GM12878 (cell line): ENCODE results near the gene SQOR. TPM values are rescaled to one million over a fixed set of nuclear protein-coding genes. Genes with fewer than 3 reads are reported as not detected.

Source experiments
- ATAC-seq: fragments of 200-7000 bp; cut with Tn5 transposase; 3 replicates; pipeline ENCODE4 v1.9.1; 2020; ENCODE audit warnings: mild to moderate bottlenecking, moderate library complexity
- BruUV-seq: library from RNA; stranded (reverse); fragments of 400-500 nt; replicated peaks from 2 replicates; lab custom pipeline; 2021; lab: Mats Ljungman, UMichigan
- CTCF ChIA-PET: fragments of 300-600 bp; sonication (Branson Sonifier 250); formaldehyde crosslinking; extraction: SDS; loops from one replicate; lab custom pipeline; 2021; ENCODE audit warnings: inconsistent platforms; lab: Yijun Ruan, JAX
- POLR2A ChIA-PET: fragments of 350-600 bp; formaldehyde crosslinking; extraction: SDS; loops from one replicate; lab custom pipeline; 2021; ENCODE audit warnings: inconsistent platforms; lab: Charles Lee
- RAD21 ChIA-PET: fragments of 300-600 bp; sonication (Branson Sonifier 250); formaldehyde crosslinking; loops from one replicate; lab custom pipeline; 2023; ENCODE audit warnings: antibody characterized with exemption; ENCODE audit not compliant: unreplicated experiment; lab: Charles Lee
- SMC1A ChIA-PET: fragments of 300-600 bp; sonication (Branson Sonifier 250); formaldehyde crosslinking; loops from one replicate; lab custom pipeline; 2023; ENCODE audit not compliant: unreplicated experiment, uncharacterized antibody; lab: Charles Lee
- DNase-seq: peaks from one replicate; pipeline ENCODE4 v3.0.0-alpha.2; 2011; ENCODE audit warnings: low read depth, low spot score
- FAIRE-seq: peaks from 3 replicates; lab custom pipeline; 2011; peaks lifted over from hg19 to GRCh38; lab: Jason Lieb, UNC
- H2AFZ ChIP-seq: 2 replicates; pipeline ENCODE4 v1.6.0; 2011; ENCODE audit warnings: low read depth, low read length, control low read depth; ENCODE audit not compliant: control insufficient read depth
- H3K27ac ChIP-seq: 2 replicates; pipeline ENCODE4 v1.5.1; 2011; ENCODE audit warnings: control low read depth; ENCODE audit not compliant: control insufficient read depth, insufficient read depth
- H3K27me3 ChIP-seq, 2 experiments: replicated peaks in 1 of 2; 2 replicates each; pipeline versions ENCODE4 v1.6.0 to v1.6.1; 2011; ENCODE audit warnings: low read length in 1 of 2; ENCODE audit not compliant: control insufficient read depth in 2 of 2, insufficient read depth in 2 of 2
- H3K36me3 ChIP-seq, 2 experiments: 2 replicates each; pipeline ENCODE4 v1.5.1; 2011; ENCODE audit warnings: low read length in 1 of 2; ENCODE audit not compliant: control insufficient read depth in 2 of 2, insufficient read depth in 2 of 2
- H3K4me1 ChIP-seq: 2 replicates; pipeline ENCODE4 v1.6.1; 2011; ENCODE audit warnings: mild to moderate bottlenecking, low read length, moderate library complexity, mixed read lengths; ENCODE audit not compliant: control insufficient read depth, insufficient read depth
- H3K4me2 ChIP-seq: 2 replicates; pipeline ENCODE4 v1.6.0; 2011; ENCODE audit warnings: control low read depth; ENCODE audit not compliant: control insufficient read depth, insufficient read depth
- H3K4me3 ChIP-seq: fragments of 200-600 bp; sonication (generic); 2 replicates; pipeline ENCODE4 v1.5.1; 2016
- H3K79me2 ChIP-seq: 2 replicates; pipeline ENCODE4 v1.6.0; 2011; ENCODE audit warnings: low read length; ENCODE audit not compliant: control insufficient read depth, insufficient read depth
- H3K9ac ChIP-seq: 2 replicates; pipeline ENCODE4 v1.8.0; 2011; ENCODE audit warnings: low read length, control low read depth, mixed read lengths; ENCODE audit not compliant: control insufficient read depth, insufficient read depth
- H3K9me3 ChIP-seq: replicated peaks from 3 replicates; pipeline ENCODE4 v1.5.1; 2011; ENCODE audit warnings: mild to moderate bottlenecking, low read length; ENCODE audit not compliant: control insufficient read depth, insufficient read depth
- H4K20me1 ChIP-seq: 2 replicates; pipeline ENCODE4 v1.6.0; 2011; ENCODE audit not compliant: control insufficient read depth, insufficient read depth
- ASH2L ChIP-seq: fragments of 300-600, 200-600 bp; sonication (generic); IDR thresholded peaks from 2 replicates; pipeline ENCODE4 v1.6.1; 2017; ENCODE audit warnings: low read depth, mild to moderate bottlenecking, borderline replicate concordance
- DPF2 ChIP-seq: fragments of 450-650 bp; IDR thresholded peaks from 2 replicates; pipeline ENCODE4 v1.6.1; 2017; ENCODE audit warnings: mild to moderate bottlenecking
- EGR1 ChIP-seq, 2 experiments: IDR thresholded peaks; 1 replicate in 1 of 2; 2 replicates in 1 of 2; pipeline ENCODE4 v1.6.1; 2011 to 2012; ENCODE audit warnings: low read depth in 2 of 2, low read length in 2 of 2, borderline replicate concordance in 1 of 2, mild to moderate bottlenecking in 1 of 2, moderate library complexity in 1 of 2
- ELK1 ChIP-seq: IDR thresholded peaks from 2 replicates; pipeline ENCODE4 v1.6.1; 2012; ENCODE audit warnings: low read depth, low read length, improper control_type of control experiment
- FOXK2 ChIP-seq: fragments of 450-650 bp; IDR thresholded peaks from 2 replicates; pipeline ENCODE4 v1.6.1; 2017; ENCODE audit warnings: mild to moderate bottlenecking, moderate library complexity
- IKZF2 ChIP-seq, 2 experiments: fragments of 450-650 bp; IDR thresholded peaks; 2 replicates each; pipeline ENCODE4 v1.6.1; 2017; ENCODE audit warnings: mild to moderate bottlenecking in 2 of 2, moderate library complexity in 2 of 2
- MTA2 ChIP-seq: fragments of 450-650 bp; IDR thresholded peaks from 2 replicates; pipeline ENCODE4 v1.6.1; 2016; ENCODE audit warnings: low read depth, mild to moderate bottlenecking, moderate library complexity
- MTA3 ChIP-seq: IDR thresholded peaks from 2 replicates; pipeline ENCODE4 v1.6.1; 2012; ENCODE audit warnings: low read length, inconsistent platforms, borderline replicate concordance
- PAX5 ChIP-seq: IDR thresholded peaks from 2 replicates; pipeline ENCODE4 v1.6.1; 2011; ENCODE audit warnings: low read depth, low read length, borderline replicate concordance
- RAD51 ChIP-seq: fragments of 450-650 bp; IDR thresholded peaks from 2 replicates; pipeline ENCODE4 v1.6.1; 2016; ENCODE audit warnings: moderate library complexity, mild to moderate bottlenecking, inconsistent platforms
- SIN3A ChIP-seq: IDR thresholded peaks from 2 replicates; pipeline ENCODE4 v1.6.1; 2012; ENCODE audit warnings: low read depth, low read length, improper control_type of control experiment
- SPI1 ChIP-seq: IDR thresholded peaks from 2 replicates; pipeline ENCODE4 v1.6.1; 2011; ENCODE audit warnings: low read depth, mild to moderate bottlenecking, low read length, moderate library complexity, borderline replicate concordance; ENCODE audit not compliant: insufficient read depth
- TCF12 ChIP-seq: IDR thresholded peaks from 2 replicates; pipeline ENCODE4 v1.6.1; 2011; ENCODE audit warnings: low read depth, mild to moderate bottlenecking, low read length
- ZNF217 ChIP-seq: fragments of 450-650 bp; IDR thresholded peaks from 2 replicates; pipeline ENCODE4 v1.6.1; 2017; ENCODE audit warnings: antibody characterized with exemption, mild to moderate bottlenecking
- ZNF274 ChIP-seq: IDR thresholded peaks from one replicate; pipeline ENCODE4 v1.8.0; 2011; ENCODE audit not compliant: insufficient read length, insufficient read depth
- WGBS: methylation state at CpG from one replicate; pipeline ENCODE4 v1.1.6; 2016; ENCODE audit warnings: low lambda C conversion rate; ENCODE audit not compliant: insufficient replicate concordance, insufficient coverage; ENCODE audit errors: missing lambda C conversion rate; 5-methylcytosine and 5-hydroxymethylcytosine counted together
- in situ Hi-C: fragments of 300-500 bp; cut with MboI; formaldehyde crosslinking; loops from 9 replicates; pipeline ENCODE4 v1.14.3; 2018; ENCODE audit warnings: mixed read lengths
- intact Hi-C: fragments of 100-400 bp; cut with micrococcal nuclease; formaldehyde crosslinking; loops from one replicate; pipeline ENCODE4 v1.14.2; 2022; ENCODE audit not compliant: unreplicated experiment
- polyA plus RNA-seq, 11 experiments: library from polyadenylated mRNA; depleted of rRNA in 4 of 11; unstranded in 6 of 11; stranded (reverse) in 5 of 11; fragments of >200 nt; fragmentation: Nextera tagmentation in 4 of 11; fragmentation: Illumina TruSeq in 1 of 11; extraction: Ambion mirVana in 4 of 11; extraction: Trizol in 1 of 11; gene quantifications; 1 replicate in 1 of 11; 2 replicates in 10 of 11; pipeline versions ENCODE4 v1.2.1 to v1.2.3, GENCODE V29; 2011 to 2016; ENCODE audit warnings: inconsistent platforms in 2 of 11, missing spikeins in 2 of 11, low read depth in 1 of 11
- total RNA-seq, 4 experiments: library from RNA; depleted of rRNA in 3 of 4; stranded (reverse); fragments of >200 nt in 3 of 4; fragmentation: Illumina TruSeq in 1 of 4; extraction: Trizol in 1 of 4; gene quantifications; 2 replicates each; pipeline versions ENCODE4 v1.2.1 to v1.2.3, GENCODE V29; 2013 to 2021

SQOR gene
- total and polyA plus RNA-seq, 10 of the 15 experiments (the other 5 are each of a cell fraction or from before 2014, with no cell fraction given) = 14.5 to 74.7 (median 44.2) TPM

- BruUV-seq = no TSS peak
- Histone ChIP-seq H2AFZ (no peak overlapping the region), H3K27me3 (no peaks in the 10 kb centered on the region)
- intact Hi-C loops = no loop called here
- ChIA-PET CTCF (interaction anchor here (0.6 to 1.7 kb wide), 3 partner anchors 10 to 142 kb away, joined by 3 read pairs; no protein-coding TSS in a partner anchor), POLR2A (no interaction called here)
- TF ChIP-seq MTA3 (no peak), ASH2L (no peak), FOXK2 (no peak), SPI1 (no peak), MTA2 (no peak)
- TF ChIP-seq, all 136 proteins: peak for 0
- H3K79me2 ChIP-seq = peaks cover 2% of the 10 kb centered on the region; the same call in 1 of the 2 replicates
- DNase-seq (no peak), ATAC-seq (no peak), FAIRE-seq (no peak)
- H3K4me2 ChIP-seq = no peak overlapping the region
- no peaks in the 10 kb centered on the region; the same call in 2 of the 3 replicates for H3K9me3 ChIP-seq
- no peak overlapping the region for H3K9ac ChIP-seq
- RAD21 ChIA-PET = no interaction called here
- H3K27ac ChIP-seq = no peak overlapping the region
- no peaks in the 10 kb centered on the region for H4K20me1 ChIP-seq
- SMC1A ChIA-PET = no interaction called here
- H3K36me3 ChIP-seq = no peaks in the 10 kb centered on the region
- no peak overlapping the region for H3K4me3 ChIP-seq
- WGBS = 99% methylated on average over 6 of the region's 6 CpGs
- H3K4me1 ChIP-seq = peaks cover 17% of the 10 kb centered on the region
- in situ Hi-C loops = no loop called here
Observed at GRCh38 chr15:45647828-45648227, 13.0 kb downstream of the SQOR start.

GRCh38 chr15:45648521-45649200 lies 13.8 kb downstream of the SQOR start:
- FAIRE-seq = no peak
- intact Hi-C loops = no loop called here

More at GRCh38 chr15:45648521-45649200, 13.8 kb downstream of the SQOR start:
- WGBS = 96% methylated on average over 4 of the region's 4 CpGs
- Histone ChIP-seq H3K27ac (no peak overlapping the region), H3K9ac (no peak overlapping the region), H3K9me3 (no peaks in the 10 kb centered on the region; the same call in 2 of the 3 replicates), H3K79me2 (peaks cover 2% of the 10 kb centered on the region), H3K27me3 (no peaks in the 10 kb centered on the region), H3K4me1 (peaks cover 17% of the 10 kb centered on the region), H2AFZ (no peak overlapping the region), H3K4me3 (no peak overlapping the region), H3K4me2 (no peak overlapping the region), H3K36me3 (no peaks in the 10 kb centered on the region), H4K20me1 (no peaks in the 10 kb centered on the region)
- ATAC-seq (no peak), DNase-seq (no peak)
- in situ Hi-C loops = no loop called here
- TF ChIP-seq SIN3A = no peak
- no peak for TF ChIP-seq PAX5
- TF ChIP-seq ZNF217 = no peak
- TF ChIP-seq IKZF2 (IDR thresholded peaks at IDR 0.05) = no peak
- no peak for TF ChIP-seq DPF2
- no peak for TF ChIP-seq TCF12
- no peak for TF ChIP-seq RAD51
- no peak for TF ChIP-seq ZNF274
- no peak for TF ChIP-seq ELK1
- no peak for TF ChIP-seq EGR1 (IDR thresholded peaks at IDR 0.05; ENCODE audit: borderline replicate concordance in 1 of 2, low read depth in 2 of 2, low read length in 2 of 2)
- BruUV-seq = no TSS peak
- SMC1A ChIA-PET = interaction anchor here (1.0 kb wide), 1 partner anchor 12 kb away, joined by 3 read pairs; no protein-coding TSS in a partner anchor
- RAD21 ChIA-PET = no interaction called here
- POLR2A ChIA-PET = no interaction called here
- CTCF ChIA-PET = interaction anchor here (1.4 to 1.5 kb wide), 2 partner anchors 11 to 56 kb away, joined by 3 read pairs; no protein-coding TSS in a partner anchor
